Neural progenitor cell (in vitro differentiated cells): ENCODE results near the gene DPYD.

Source experiments
- CTCF ChIP-seq: fragments of 200-600 bp; sonication (generic); IDR thresholded peaks from 2 replicates; pipeline ENCODE4 v1.5.1; 2017; ENCODE audit warnings: antibody characterized with exemption, mild to moderate bottlenecking
- EZH2 ChIP-seq: fragments of 200-600 bp; sonication (generic); IDR thresholded peaks from 2 replicates; pipeline ENCODE4 v1.6.1; 2017; ENCODE audit warnings: antibody characterized with exemption, mild to moderate bottlenecking, moderate library complexity
- EZH2phosphoT487 ChIP-seq: fragments of 200-600 bp; sonication (generic); IDR thresholded peaks from 2 replicates; pipeline ENCODE4 v1.6.1; 2017; ENCODE audit warnings: antibody characterized with exemption

- TF ChIP-seq CTCF: no peak
- TF ChIP-seq EZH2phosphoT487: no peak
- no peak for TF ChIP-seq EZH2
Observed at GRCh38 chr1:97902067-97902466, 18.8 kb downstream of the DPYD start.
